GM18526 (cell line): Measurements from ENCODE around the gene PIEZO2.

ENCODE experiments used
- POLR2A ChIP-seq: IDR thresholded peaks from 3 replicates; pipeline ENCODE4 v1.6.1; 2011; ENCODE audit not compliant: insufficient read length; ENCODE audit errors: extremely low read depth

PIEZO2 gene

DNA sequence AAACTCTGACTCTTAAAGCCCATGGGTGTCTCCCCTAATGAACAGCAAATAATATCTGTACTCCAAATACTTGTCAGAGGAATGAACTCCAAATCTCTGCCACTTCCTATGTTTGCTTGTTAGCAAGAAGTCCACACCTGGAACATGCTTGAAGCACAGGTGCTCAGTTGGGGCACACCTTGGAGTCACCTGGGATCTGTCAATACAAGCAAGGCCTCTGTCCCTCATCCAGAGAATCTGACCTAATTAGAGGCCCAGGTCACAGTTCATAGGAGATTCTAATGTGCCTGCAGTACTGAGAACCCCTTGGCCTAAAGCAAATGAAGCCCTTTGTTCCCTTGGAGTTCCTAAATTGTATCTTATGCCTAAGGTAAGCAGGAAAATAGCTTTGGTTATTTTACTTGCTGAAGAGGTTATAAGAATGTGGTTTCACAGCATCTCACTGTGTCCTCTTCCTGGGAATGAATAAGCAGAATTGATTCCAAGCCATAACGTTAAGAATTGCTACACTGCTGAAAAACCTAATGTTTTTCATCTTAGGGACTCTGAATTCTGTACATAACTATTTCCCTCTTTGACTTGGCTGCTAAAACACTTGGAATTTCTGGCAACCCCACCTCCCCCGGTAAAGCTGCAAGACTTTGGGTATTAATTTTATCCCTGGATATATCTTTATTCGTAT lies 113.4 kb downstream of the PIEZO2 start:
- TF ChIP-seq POLR2A: no peak

DNA sequence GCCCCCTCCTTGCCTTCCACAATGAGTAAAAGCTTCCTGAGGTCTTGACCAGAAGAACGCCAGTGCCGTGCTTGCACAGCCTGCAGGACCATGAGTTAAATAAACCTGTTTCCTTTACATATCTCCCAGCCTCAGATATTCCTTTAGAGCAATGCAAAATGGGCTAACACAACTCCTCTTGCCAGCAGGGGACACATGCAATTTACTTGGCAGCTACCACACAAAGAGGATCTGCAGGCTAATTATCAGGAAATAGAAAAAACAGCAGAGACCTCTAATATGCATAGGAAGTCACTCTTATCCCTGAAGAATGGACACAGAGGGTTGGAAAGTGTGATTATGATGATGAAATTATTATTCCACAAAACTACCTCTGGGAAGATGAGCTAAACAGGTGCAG lies 114.0 kb downstream of the PIEZO2 start:
- TF ChIP-seq POLR2A: no peak

DNA sequence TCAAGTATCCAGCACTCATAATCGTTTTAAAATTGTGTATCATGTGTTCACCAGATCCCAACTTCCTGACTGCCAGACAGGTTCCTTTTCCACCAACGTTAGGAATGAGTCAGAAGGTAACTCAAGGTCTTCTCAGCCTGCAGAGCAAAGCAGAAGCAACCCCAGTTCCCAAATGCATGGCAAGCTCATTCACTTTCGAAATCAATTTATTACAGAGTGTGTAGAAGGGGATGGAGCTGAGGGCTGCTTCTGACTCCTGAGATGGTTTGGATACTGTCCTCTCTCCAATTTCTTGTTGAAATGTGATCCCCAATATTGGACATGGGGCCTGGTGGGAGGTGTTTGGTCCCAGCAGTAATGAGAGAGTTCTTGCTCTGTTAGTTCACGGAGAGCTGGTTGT lies 114.5 kb downstream of the PIEZO2 start:
- no peak for TF ChIP-seq POLR2A

DNA sequence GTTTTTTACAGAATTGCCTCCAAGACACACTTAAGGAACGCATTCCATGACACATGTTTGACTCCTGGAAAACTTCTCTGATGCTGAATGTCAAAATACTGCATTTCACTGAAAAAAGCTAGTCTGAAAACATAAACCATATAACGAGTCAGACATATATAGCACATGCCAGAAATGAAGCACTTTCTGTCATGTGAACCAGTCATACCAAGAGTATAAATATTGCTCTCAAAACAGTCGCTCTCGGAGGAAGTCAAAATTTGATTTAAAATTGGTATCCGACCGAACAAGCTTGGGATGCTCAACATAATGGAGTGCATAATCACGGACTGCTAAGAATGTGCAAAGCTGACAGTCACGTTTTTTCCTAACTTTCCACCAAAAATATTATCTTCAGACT lies 115.9 kb downstream of the PIEZO2 start:
- no peak for TF ChIP-seq POLR2A

DNA sequence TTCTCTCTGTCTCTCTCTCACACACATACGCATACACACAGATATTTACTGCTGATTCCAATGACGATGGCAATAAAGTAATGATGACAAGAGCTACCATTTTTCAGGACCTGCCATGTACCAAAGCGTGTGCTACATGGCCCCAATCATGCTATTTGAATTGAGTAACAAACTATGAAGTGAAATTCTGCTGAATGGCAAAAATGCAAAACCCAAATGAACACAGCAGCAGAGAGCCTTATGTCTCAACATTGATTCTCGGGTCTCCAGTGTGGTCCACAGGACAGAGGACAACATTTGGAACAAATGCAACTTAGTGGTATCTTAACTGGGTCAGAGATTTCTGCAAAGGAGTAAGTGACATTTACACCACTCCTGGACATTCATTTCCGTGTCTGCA lies 117.4 kb downstream of the PIEZO2 start:
- TF ChIP-seq POLR2A: no peak

DNA sequence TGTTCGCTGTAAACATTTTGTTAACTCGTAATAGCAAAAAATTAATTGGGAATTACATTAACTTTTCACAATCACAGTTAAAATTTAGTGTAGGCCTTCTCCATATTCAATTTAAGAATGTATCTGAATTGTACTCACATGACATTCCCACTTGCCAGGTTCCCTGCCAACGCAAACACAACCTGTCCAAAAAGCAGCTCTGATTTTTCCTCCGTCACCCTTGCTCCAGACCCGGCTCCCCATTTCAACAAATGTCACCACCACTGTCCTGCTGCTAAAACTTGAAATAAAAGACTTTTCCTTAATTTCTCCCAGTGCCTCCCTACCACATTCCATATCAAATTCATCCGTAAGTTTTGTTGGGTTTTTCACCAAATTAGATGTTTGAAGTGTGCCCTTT lies 120.3 kb downstream of the PIEZO2 start:
- TF ChIP-seq POLR2A: no peak

DNA sequence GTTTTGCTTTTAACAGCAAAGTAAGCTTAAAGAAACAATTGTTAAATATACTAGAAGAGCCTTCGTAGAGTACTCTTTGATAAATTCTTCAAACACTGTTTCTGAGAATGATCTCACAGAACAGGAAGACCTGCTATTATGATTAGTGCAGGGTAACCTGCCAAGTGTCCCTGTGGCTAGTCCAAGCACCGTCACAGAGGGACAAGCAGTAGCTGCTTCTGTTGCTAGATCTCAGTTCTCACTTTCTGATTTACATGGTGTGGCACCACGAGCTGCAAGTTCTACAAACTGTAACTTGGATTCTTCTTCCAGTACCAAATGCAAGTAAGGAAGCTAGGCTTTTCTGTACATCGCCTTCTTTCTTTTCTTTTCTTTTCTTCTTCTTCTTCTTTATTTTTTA lies 121.5 kb downstream of the PIEZO2 start:
- TF ChIP-seq POLR2A: no peak

DNA sequence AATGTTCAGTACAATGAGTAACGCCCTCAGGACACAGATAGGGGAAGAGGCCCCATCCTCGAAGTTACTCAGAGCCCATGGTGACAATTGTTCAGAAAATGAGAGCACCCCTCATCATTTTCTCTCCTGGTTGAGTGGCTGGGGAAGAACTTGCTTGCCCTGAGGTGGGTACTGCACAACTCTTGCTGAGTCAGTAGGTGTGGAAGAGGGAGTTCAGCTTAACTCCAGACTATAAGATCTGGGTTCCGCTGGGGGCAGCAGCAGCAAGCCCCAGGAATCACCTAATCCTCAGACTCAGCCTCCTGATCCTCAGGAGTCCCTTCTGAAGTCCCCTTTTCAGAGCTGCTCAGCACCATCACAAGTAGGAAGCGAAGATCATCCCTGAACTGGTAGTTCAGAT lies 123.7 kb downstream of the PIEZO2 start:
- TF ChIP-seq POLR2A: no peak

DNA sequence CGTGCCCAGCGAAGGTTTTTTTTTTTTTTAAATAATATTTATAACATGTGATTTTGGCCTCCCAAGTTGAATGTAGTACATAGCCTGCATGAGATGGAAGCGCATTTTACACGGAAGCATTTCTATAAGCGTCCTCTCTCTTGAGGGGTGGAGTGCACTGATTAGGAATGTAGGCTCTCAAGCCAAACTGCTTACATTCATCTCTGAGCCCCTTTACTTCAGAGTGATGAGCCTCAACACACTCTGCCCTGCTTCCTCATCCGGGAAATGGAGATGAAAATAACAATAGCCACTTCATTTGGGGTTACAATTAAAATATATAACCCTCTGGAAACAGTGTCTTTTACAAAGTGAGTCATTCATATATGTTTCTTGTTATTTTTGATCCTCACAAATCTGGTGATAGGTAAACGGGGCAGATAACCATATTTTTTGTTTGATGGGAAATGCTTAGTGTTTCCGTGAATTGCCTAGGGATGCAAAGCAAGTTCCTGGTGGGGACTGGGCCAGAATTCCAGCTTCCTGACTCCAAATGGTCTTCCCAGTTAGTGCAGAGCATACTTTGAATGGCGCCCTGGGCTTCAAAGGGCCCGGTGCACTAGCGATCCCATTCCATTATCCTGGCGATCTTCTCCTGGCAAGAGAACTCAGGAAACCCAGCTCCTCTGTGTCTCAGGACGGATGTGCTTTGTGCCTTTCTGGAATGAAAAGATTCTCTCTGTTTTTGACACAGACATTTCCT lies 124.3 kb downstream of the PIEZO2 start:
- TF ChIP-seq POLR2A: no peak

DNA sequence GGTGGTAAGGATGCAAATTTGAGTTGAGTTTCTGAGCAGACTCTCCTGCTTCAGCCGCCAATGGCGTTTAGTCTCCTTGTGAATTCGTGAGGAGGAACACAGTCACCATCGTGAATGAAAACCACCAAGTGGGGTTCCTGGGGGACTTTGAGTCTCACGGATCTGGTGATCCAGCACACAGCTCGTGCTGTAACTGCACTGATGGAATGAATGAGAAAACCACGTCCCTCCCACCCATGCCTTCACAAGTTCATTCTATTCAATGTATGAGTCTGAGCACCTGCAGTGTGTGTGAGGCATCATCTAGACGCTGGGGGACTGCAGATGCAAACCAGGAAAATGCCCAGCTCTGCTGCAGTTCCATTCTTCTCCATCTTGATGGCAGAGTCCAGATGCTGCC lies 127.9 kb downstream of the PIEZO2 start:
- TF ChIP-seq POLR2A: no peak

DNA sequence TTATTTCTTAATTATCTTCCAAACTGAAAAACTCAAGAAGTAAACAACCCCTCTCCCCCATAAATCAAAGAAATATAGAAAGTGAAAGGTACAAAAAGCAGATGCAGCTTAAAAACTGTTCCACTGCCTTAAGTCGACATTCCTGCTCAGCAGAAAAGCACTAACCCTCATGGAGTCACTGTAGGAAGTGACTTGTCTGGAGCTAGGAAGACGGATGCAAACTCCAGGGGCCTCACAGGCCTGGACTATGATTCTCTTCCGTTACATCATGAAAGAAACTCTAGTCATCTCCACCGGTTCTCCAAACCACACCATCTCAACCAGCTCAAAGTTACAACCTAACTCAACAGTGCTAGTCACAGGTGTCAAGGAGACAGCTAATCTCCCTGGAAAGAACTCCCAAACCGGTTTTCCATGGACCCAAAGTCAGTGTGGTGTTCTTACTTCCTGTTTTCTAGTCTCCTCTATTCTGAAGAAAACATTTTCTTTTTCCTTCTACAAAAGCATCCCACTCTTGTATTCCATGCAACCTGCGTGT lies 128.4 kb downstream of the PIEZO2 start:
- TF ChIP-seq POLR2A: no peak

DNA sequence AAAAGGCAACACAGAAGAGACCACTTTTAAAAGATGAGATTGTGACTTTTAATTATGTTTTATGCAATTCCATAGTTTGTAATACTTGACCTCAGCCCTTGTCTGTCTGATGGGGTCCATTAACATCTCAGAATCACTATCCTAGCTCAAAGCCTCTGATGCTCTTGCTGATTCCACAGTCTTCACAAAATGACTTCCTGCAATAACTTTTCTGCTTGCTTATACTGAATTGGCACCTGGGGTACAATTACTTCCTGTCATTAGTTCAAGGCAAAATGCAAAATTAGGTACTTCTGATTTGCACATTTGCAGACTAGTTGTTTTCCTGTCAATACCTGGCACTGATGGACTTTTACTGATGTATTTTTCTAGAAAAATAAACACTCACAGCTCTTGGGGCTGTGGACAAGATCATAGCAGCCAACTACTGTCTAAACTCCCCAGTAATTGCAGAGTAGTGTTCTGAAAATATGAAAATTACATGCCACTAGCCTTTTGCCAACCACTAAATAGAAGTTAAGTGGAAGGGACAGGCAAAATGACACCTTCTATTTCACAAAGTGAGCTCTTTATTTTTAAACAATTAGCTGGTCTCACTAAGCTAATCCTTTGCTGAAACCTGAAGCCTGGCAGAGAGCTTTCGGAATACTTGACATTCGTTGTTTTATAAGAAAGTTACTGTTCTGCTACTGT lies 129.1 kb downstream of the PIEZO2 start:
- no peak for TF ChIP-seq POLR2A

DNA sequence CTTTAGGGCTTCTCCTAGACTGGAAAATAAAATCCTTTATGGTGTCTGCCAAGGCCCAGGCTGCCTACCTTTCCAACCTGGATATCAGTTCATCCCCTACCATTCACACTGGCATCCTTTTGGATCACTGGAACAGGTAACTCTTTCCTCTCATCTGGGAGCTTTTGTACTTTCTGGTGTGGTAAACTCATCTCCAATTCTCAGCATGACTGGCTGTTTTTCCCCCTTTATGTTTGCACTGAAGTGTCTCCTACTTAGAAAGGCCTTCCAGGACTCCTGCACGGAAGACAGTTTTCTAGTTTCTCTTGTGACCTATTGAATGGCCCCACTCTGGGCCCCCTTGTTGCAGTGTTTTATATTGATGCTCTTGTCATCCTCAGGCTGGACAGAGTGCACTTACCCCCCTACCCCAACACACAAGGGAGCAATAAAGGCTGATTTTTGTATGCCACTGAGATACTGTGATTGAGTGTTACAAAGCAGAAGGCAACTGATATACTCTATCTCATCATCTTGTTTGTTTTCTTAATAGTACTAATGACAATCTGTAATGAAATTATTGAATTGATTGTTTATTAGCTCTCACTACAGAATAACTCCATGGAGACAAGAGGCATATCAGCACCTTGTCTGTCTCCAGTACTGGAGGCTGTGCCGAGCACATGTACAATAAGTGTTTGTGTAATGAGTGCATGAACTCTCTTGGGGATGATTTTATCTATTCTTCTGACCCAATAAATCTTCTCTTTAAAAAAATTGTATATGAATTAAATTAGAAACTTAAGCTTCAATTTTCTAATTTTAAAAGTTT lies 129.9 kb downstream of the PIEZO2 start:
- no peak for TF ChIP-seq POLR2A

DNA sequence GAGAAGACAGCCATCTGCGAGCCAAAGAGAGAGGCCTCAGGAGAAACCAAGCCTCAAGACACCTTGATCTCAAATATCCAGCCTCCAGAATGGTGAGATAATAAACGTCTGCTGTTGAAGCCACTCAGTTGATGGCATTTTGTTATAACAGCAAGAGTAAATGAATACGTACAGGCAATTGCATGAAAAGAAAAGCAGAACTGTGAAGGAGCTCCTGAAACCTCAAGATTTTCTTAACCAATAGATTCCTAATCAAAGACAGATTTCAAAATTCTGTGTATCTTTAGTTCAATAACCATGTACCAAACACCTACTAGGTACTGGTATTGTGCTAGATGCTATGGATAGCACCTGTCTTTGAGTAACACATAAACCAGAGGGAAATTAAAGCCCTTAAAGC lies 139.5 kb downstream of the PIEZO2 start:
- no peak for TF ChIP-seq POLR2A

DNA sequence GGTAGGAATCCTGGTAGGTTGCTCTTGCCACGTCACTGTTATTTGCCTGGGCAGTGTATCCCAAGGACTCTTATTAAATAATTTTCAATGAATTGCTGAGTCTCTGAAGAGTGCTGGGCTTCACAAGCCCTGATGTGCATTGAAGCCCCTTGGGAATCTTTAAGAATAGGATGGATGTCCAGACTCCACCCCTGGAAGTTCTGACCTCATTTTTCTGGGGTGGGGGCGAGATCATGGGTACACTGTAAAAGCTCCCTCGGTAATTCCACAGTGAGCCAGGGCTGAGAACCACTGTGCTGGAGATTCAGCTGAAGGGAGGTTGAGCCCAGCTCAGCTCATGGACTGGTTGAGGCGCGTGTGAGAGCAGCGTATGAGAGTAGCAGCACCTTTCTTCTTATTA lies 140.2 kb downstream of the PIEZO2 start:
- TF ChIP-seq POLR2A: no peak
